Measurements from ENCODE around the gene DDIT3.

- TF ChIP-seq CTCF (conservative IDR thresholded peaks at IDR 0.05; ENCODE audit: low read depth, low read length) (no peak), EZH2 (IDR thresholded peaks at IDR 0.05; ENCODE audit: borderline replicate concordance, low read depth, low read length, poor library complexity, severe bottlenecking) (no peak)
Observed at GRCh38 chr12:57473392-57473791, 46.9 kb downstream of the DDIT3 start.
